GM12874 (cell line): ENCODE data around the gene MCHR1.

ENCODE experiments used
- TF ChIP-seq, protein P1 (sequence below): IDR thresholded peaks from 2 replicates; pipeline ENCODE4 v1.5.1; 2011; ENCODE audit warnings: low read depth, mild to moderate bottlenecking, control low read depth, low read length, moderate library complexity; ENCODE audit not compliant: insufficient read depth

MCHR1 gene

DNA sequence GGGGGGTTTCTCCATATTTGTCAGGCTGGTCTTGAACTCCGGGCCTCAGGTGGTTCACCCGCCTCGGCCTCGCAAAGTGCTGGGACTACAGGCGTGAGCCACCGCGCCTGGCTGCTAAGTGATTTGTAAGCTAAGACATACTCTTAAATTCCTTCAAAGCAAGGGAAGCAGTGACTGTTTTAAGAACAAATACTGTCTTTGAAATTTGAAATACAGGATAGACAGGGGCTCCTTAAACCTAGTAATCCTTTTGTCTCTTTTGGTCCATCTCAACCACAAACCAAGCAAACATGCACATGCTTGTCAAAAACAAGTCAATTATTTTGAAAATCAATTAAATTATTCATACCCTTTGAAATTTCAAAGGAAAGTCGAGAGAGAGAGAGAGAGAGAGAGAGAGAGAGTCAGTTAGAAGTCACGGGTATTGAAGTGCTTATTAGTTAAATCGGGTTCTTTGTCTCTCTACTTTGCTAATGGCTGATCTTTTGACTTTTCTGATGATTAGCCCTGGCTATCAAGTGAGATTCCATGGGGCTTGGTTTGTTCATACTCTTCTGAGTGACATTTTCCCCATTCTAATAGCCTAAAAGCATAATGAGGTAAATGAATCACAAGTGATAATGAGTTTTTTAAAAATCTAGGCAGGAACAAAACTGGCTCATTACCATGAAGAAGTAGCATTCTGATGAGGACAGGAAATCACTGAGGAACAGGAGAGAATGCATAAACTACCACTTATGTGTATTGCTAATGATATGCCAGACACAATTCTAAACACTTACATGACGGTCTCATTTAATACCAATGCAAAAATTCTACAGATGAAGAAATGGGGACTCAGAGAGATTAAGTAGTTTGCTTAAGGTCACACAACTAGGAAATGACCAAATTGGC, 48.0 kb downstream of the MCHR1 start:
- TF ChIP-seq, protein P1, sequence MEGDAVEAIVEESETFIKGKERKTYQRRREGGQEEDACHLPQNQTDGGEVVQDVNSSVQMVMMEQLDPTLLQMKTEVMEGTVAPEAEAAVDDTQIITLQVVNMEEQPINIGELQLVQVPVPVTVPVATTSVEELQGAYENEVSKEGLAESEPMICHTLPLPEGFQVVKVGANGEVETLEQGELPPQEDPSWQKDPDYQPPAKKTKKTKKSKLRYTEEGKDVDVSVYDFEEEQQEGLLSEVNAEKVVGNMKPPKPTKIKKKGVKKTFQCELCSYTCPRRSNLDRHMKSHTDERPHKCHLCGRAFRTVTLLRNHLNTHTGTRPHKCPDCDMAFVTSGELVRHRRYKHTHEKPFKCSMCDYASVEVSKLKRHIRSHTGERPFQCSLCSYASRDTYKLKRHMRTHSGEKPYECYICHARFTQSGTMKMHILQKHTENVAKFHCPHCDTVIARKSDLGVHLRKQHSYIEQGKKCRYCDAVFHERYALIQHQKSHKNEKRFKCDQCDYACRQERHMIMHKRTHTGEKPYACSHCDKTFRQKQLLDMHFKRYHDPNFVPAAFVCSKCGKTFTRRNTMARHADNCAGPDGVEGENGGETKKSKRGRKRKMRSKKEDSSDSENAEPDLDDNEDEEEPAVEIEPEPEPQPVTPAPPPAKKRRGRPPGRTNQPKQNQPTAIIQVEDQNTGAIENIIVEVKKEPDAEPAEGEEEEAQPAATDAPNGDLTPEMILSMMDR = no peak

DNA sequence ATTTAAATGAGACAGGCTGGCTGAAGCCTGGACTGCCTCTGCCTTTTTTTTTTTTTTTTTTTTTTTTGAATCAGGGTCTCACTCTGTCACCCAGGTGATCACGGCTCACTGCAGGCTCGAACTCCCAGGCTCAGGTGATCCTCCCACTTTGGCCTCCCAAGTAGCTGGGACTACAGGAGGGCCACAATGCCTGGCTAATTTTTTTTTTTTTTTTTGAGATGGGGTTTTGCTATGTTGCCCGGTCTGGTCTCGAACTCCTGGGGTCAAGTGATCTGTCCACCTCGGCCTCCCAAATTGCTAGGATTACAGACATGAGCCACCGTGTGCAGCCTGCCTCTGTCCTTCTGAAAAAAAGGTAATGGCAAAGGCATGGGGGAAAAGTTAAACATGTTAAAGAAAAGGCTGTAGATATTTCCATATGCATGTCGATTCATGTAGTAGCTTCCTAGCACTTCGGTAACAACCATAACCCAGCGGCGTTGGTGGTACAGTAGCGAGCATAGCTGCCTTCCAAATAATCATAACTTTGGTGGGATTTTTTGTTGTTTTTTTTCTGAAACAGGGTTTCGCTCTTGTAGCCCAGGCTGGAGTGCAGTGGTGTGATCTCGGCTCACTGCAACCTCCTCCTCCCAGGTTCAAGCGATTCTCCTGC, 48.8 kb downstream of the MCHR1 start:
- TF ChIP-seq, protein P1 = no peak

DNA sequence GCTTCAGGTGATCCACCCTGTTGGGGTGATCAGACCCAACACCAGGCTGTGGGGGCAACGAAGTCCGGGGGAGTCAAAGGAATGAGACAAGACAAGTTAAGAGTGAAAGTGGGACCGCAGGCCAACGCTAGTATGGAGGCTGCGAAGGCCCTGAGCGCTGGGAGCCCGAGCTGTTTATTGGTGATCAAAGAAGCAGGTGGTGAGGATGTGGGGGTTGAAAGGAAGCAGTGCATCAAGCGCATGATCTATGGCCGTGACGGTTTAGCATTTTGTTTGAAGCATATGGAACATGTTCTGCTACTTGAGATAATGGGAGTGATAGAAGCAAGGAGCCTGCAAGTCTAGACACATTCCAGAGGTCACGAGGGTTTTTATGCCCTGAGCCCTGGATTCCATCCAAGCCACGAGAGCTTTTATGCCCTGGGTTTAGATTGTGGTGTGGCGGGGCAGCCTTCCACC, 49.5 kb downstream of the MCHR1 start:
- TF ChIP-seq, protein P1 = no peak

DNA sequence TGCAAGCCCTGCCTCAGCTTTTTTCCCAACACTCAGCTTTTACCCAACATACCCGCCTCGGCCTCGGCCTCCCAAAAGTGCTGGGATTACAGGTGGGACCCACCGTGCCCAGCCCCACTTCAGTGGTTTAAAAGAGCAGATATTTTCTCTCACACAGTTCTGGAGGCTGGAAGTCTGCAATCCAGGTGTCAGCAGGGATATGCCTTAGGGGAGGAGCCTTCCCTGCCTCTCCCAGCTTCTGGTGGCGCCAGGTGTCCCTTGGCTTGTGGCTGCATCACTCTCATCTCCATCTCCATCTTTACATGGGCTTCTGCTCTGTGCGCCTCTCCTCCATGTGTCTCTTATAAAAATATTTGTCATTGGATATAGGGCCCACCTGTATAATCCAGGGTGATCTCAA, 50.0 kb downstream of the MCHR1 start:
- TF ChIP-seq, protein P1 = no peak
